Effector memory CD8-positive, alpha-beta T cell (primary cell): ENCODE results near the gene INPP4A.

Source experiments
- ATAC-seq: fragments of 150-1000 bp; cut with Tn5 transposase; replicated peaks from 2 replicates; pipeline ENCODE4 v1.10.0; 2021; ENCODE audit warnings: mild to moderate bottlenecking, moderate library complexity
- DNase-seq, 3 experiments: peaks; one replicate each; pipeline ENCODE4 v3.0.0; 2021
- H3K27ac Mint-ChIP-seq, 2 donors: one replicate each; pipeline ENCODE4 v1.8.0; 2022; ENCODE audit warnings: mild to moderate bottlenecking in 2 of 2, mixed read lengths in 2 of 2, moderate library complexity in 2 of 2
- H3K27me3 Mint-ChIP-seq, 2 donors: one replicate each; pipeline ENCODE4 v1.8.0; 2022; ENCODE audit warnings: mixed read lengths in 2 of 2
- H3K36me3 Mint-ChIP-seq: one replicate; pipeline ENCODE4 v1.8.0; 2022; ENCODE audit warnings: mild to moderate bottlenecking, moderate library complexity, mixed read lengths; ENCODE audit not compliant: insufficient read depth
- H3K4me1 Mint-ChIP-seq, 2 donors: one replicate each; pipeline ENCODE4 v1.8.0; 2022; ENCODE audit warnings: low read depth in 2 of 2, mixed read lengths in 2 of 2
- H3K4me3 Mint-ChIP-seq, 2 donors: one replicate each; pipeline ENCODE4 v1.8.0; 2022; ENCODE audit warnings: mild to moderate bottlenecking in 2 of 2, mixed read lengths in 2 of 2, moderate library complexity in 2 of 2
- H3K9me3 Mint-ChIP-seq, 2 donors: one replicate each; pipeline ENCODE4 v1.8.0; 2022; ENCODE audit warnings: mixed read lengths in 2 of 2

The INPP4A gene

DNA sequence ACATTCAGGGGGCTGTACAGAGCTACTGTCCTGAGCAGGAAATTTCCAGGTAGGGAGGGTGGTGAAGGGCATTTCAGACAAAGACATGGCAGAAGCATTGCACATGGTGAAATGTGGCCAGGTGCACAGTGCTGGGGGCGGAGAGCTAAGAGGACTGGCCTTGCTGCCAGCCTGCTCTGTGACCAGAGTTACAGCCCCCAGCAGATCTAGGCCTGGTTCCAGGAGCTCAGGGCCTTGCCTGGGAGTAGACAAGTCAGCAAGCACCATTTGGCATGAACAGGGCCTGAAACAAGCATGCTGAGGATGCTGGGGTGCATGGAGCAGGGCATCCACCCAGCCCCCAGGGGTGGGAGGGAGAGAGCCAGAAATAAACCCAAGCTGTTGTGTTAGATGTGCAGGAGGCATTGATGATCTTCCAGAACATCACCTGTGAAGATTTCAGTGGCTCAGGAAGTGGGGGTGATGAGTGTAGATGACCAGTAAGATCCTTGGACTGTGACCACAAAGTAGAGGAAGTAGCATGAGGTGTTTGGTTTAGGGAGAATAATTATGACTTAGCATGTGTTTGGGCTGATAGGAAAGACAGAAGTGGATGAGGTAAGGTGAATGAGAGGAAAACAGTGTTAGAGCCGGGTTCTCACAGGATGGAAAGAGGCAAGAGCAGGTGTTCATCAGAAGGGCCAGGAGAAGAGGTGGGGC lies 102.6 kb downstream of the INPP4A start:
- ATAC-seq (no peak), DNase-seq (no peak)
- H3K27ac Mint-ChIP-seq, result peak overlapping the region; percentile 21 to 88
- no peaks in the 10 kb centered on the region for H3K9me3 Mint-ChIP-seq
- peaks cover 30 to 46% of the 10 kb centered on the region in 2 donors for H3K4me1 Mint-ChIP-seq
- peaks cover 56% of the 10 kb centered on the region for H3K36me3 Mint-ChIP-seq
- H3K4me3 Mint-ChIP-seq, result no peak overlapping the region
- H3K27me3 Mint-ChIP-seq, result no peaks in the 10 kb centered on the region

DNA sequence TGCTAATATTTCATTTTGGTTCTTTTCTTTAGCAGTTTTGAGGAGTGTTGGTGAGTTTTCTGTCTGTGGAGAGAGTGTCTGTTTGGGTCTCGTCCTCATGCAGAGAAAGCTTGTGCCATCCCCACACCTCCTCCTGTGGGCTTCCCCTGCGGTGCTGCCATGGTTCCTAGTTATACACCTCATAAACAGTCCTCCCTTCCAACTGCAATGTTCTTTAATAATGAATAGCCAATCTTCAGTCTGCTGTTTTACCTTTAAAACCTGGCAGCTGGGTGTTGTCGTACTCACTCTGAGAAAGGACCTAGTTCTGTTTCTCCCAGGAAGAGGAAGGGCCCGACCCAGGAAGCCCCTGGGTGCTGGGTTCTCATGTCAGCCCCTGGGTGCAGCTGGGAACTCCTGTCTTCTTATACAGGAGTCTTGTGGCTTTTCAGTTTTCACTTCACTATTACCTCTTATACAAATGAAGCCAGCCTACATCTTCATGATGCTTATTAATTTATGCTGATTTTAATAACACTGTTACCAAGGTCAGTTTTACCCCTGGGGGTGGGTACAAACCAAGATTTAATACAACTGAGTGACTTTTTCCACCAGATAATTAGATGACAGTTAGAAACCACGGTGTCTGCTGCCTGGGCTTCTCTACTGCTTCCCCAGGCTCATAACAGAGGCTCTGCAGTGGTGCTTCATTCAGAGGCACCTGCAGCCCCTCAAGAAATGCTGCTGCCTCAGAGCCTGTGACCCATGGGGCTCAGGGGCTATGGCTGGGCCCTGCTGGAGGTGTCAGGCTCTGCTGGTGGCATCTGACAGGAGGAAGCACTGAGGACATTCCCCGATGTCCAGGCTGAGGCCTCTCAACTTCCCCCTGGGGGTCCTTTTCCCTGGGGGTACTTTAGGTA lies 104.5 kb downstream of the INPP4A start:
- ATAC-seq (peak; percentile 29), DNase-seq (no peak)
- Mint-ChIP-seq H3K4me1 (peaks cover 30 to 40% of the 10 kb centered on the region in 2 donors), H3K4me3 (no peak overlapping the region), H3K9me3 (no peaks in the 10 kb centered on the region), H3K27me3 (no peaks in the 10 kb centered on the region), H3K36me3 (peaks cover 56% of the 10 kb centered on the region), H3K27ac (peak overlapping the region; percentile 62 to 83)

DNA sequence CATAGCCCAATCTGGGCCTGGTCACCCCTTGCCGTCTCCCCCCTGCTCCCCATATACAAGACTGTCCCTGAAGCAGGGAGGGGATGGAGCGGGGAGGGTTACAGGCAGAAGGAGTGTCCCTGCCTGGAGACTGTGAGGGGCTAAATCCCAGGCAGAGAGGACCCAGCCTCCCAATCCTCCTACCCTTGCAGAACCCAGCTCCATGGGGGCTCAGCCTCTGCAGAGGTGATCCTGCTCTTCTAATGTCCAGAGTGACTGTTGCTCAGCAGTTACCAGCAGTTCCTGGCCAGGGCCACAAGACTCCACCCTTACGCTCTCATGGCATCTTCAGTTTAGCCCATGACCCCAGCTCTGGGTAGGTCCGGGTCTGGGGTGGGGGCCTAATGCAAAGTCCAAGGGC lies 105.5 kb downstream of the INPP4A start:
- no peak for DNase-seq
- Mint-ChIP-seq H3K36me3 (peaks cover 59% of the 10 kb centered on the region), H3K27ac (peak overlapping the region; percentile 83 to 87), H3K27me3 (no peaks in the 10 kb centered on the region), H3K4me3 (peak overlapping the region; percentile 7 to 13), H3K9me3 (no peaks in the 10 kb centered on the region), H3K4me1 (peaks cover 37 to 43% of the 10 kb centered on the region in 2 donors)
- no peak for ATAC-seq

DNA sequence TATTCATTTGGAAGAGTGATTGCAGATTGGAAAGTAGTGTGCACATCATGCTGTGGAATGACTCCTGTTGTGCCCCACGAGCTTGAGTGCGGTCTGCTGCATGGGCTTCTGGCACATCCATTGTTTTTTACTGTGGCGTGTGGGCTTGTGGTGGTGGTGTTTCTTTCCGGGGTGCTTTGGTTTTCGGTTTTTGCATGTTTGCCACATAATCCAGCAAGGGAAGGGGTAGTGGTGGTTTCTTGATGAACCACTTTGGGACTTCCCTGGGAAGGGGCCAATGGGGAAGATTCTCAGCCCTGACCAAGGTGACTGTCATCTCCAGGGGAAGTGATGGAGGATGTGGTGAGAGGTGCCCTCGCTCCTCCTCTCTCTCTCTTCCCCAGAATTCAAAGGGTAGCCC lies 106.7 kb downstream of the INPP4A start:
- Mint-ChIP-seq H3K27me3 (no peaks in the 10 kb centered on the region), H3K4me1 (peaks cover 47 to 49% of the 10 kb centered on the region in 2 donors), H3K36me3 (peaks cover 58% of the 10 kb centered on the region), H3K4me3 (peak overlapping the region in 1 of 2 donors; percentile 13), H3K27ac (peak overlapping the region; percentile 83 to 87), H3K9me3 (no peaks in the 10 kb centered on the region)
- DNase-seq, result peak in 2 of 3 experiments; percentile 7 to 21
- peak; percentile 85 for ATAC-seq

DNA sequence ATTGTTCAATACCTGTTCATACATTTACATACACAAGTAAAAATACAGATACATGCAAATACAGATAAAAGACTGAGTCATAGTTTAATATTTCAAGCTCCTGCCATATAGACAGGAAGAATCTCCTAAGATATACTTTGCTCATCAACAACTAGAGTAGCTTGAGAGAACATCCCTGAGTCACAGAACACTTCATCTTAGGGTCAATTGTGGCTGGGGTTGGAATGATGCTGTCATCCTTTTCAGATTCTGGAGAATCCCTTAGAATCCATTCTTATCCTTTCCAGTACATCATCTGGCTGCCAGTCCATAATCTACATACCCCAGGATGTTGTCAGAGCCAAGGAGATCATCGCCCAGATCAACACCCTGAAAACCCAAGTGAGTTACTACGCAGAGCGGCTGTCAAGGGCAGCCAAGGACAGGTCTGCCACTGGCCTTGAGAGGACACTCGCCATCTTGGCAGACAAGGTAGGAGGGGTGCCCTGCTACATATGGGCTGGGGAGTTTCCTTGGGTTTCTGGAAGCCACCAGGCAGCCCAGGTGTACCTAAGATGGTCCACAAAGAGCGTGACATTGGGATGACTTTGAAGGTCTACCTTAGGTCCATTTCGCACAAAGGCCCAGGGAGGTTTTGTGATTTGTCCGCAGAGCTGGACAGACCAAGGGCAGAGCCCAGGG lies 108.0 kb downstream of the INPP4A start:
- Mint-ChIP-seq H3K4me1 (peaks cover 38 to 40% of the 10 kb centered on the region in 2 donors), H3K27ac (peak overlapping the region in 1 of 2 donors; percentile 53), H3K9me3 (no peaks in the 10 kb centered on the region), H3K36me3 (peaks cover 48% of the 10 kb centered on the region), H3K27me3 (no peaks in the 10 kb centered on the region), H3K4me3 (no peak overlapping the region)
- DNase-seq (no peak), ATAC-seq (no peak)

DNA sequence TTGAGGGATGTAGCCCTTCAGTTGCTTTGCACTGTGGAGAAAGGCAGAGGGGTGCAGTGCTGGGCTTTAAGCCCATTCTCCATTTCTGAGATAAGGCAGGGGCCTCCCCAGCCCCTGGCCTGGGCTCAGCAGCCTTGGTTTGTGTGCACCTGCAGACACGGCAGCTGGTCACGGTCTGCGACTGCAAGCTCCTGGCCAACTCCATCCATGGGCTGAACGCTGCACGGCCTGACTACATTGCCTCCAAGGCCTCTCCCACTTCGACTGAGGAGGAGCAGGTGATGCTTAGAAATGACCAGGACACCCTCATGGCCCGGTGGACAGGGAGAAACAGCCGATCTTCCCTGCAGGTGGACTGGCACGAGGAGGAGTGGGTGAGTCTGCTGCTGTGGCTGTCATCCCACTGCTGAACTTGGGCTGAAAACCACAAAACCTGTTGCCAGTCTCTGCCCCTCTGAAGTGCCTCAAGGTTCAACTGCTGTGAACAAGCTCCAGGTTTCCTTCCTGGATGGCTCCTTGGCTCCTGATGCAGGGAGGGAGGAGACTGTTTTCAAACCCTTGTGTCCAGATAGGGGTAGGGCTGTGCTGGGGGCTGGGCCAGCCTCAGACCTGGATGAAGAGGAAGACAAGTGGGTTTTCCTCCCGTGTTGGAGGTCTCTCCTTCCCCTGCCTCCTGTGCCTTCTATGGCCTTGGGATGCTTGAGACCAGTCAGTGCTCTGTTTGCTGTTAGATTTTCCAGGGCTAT lies 109.6 kb downstream of the INPP4A start:
- Mint-ChIP-seq H3K27me3 (no peaks in the 10 kb centered on the region), H3K9me3 (no peaks in the 10 kb centered on the region), H3K27ac (peak overlapping the region; percentile 74 to 81), H3K4me1 (peaks cover 40 to 46% of the 10 kb centered on the region in 2 donors), H3K36me3 (peaks cover 58% of the 10 kb centered on the region), H3K4me3 (no peak overlapping the region)
- no peak for ATAC-seq
- no peak for DNase-seq

DNA sequence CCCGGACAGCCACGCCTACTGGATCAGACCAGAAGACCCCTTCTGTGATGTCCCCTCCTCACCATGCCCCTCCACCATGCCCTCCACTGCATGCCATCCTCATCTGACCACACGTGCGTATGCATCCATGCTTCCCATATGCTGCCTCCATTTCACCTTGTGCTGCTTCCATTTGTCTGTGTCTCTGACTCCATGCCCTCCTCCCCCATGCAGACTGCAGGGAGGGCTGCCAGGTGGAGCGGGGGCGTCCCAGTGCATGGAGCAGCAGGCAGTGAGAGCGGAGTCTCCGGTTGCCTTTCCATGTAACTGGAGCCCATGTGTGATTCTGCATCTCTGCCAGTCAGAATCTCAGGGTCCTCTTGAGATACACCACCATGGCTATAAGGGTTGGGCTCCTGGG lies 111.0 kb downstream of the INPP4A start:
- Mint-ChIP-seq H3K9me3 (no peaks in the 10 kb centered on the region), H3K4me1 (peaks cover 42 to 43% of the 10 kb centered on the region in 2 donors), H3K27me3 (no peaks in the 10 kb centered on the region), H3K27ac (peak overlapping the region; percentile 74 to 81), H3K36me3 (peaks cover 66% of the 10 kb centered on the region), H3K4me3 (no peak overlapping the region)
- ATAC-seq (no peak), DNase-seq (no peak)

DNA sequence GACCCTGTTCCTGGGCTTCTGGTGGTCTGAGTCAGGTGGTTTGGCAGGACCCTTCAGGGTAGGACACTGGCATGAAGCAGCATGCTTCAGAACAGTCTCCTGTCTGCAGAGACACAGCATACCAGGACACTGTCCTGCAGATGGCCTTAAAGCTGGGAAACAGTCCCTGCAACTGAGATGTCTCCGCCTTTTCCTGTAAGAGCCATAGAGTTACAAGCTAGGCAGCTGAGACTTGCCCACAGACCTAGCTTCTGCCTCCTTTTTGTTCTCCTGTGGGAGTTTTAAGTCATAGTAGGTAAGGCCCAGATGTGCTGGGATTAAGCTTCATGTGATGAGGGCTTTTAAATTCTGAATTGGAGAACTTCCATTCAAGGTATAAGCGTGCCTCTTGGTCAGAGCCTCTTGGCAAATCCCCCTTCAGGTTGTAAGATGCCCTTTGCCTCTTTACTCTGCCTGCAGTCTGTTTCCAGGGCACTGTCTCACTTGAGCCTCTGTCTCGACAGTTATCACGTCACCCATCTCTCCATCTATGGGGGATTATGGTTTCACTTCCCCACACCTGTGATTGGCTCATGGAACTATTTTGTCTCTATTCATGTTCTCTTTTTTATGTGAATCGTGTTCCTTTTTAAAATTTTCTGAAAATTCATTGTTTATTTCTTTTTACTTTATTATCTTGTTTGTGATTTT lies 111.8 kb downstream of the INPP4A start:
- Mint-ChIP-seq H3K4me3 (no peak overlapping the region), H3K27ac (peak overlapping the region; percentile 23 to 81), H3K27me3 (no peaks in the 10 kb centered on the region), H3K36me3 (peaks cover 67% of the 10 kb centered on the region), H3K9me3 (no peaks in the 10 kb centered on the region), H3K4me1 (peaks cover 35% of the 10 kb centered on the region in 2 donors)
- ATAC-seq, result peak; percentile 61
- DNase-seq, result no peak

DNA sequence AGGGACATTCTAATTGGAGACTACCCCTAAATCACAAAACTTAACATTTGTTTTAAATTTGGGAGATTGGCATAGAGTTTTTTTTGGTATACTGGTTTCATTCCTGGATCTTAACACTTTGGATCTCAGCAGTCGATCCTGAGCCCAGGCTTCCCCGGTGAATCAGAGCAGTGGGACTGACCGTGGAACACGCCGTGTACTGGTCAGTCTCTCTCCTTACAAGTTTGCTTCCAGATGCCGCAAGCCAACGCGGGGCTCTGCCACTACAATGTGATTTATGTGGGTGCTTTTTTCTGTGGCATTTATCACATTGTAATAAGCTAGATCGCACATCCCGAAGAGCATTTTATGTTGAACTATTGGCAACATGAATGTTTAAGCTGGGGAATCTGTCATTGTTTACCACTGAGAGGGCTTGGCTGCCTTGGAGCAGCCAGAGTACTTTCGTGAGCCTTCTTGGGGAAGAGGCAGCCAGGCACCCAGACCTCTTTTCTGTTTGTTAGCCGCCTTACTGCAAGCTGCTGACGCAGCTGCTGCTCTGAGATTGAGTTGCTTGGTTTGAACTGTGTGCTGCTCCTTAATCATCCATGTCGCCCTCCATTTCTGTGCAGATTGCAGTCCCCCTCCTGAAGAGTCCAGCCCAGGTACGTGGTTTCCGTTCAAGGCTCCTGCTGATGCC lies 114.3 kb downstream of the INPP4A start:
- peaks cover 67% of the 10 kb centered on the region for H3K36me3 Mint-ChIP-seq

DNA sequence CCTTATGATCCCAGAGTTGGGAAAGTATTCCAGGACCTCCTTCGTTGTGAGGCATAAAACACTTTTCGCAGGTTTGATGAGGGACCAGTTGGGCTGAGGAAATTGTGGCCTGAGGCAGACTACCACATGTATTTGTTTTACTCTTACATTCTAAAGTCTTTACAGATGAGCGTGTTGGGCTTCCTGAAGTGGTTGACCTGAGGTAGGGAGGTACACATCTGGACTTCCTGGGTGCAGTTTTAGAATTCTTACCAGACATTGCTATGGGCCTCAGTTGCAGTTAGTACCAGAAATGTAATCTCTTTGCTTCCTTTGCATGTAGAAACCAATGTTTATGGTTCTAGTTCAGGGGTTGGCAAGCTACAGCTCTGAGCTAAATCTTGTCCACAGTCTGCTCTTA lies 114.9 kb downstream of the INPP4A start:
- H3K27ac Mint-ChIP-seq, result peak overlapping the region; percentile 87 to 90
- H3K27me3 Mint-ChIP-seq, result no peaks in the 10 kb centered on the region
- no peak for DNase-seq
- peaks cover 62% of the 10 kb centered on the region for H3K36me3 Mint-ChIP-seq
- ATAC-seq, result no peak
- H3K9me3 Mint-ChIP-seq, result no peaks in the 10 kb centered on the region
- H3K4me3 Mint-ChIP-seq, result peak overlapping the region; percentile 49 to 52
- peaks cover 34 to 35% of the 10 kb centered on the region in 2 donors for H3K4me1 Mint-ChIP-seq

More for the DNA sequence above, 114.3 kb downstream of the INPP4A start:
- Mint-ChIP-seq H3K27me3 (no peaks in the 10 kb centered on the region), H3K27ac (peak overlapping the region; percentile 87 to 90), H3K4me1 (peaks cover 35% of the 10 kb centered on the region in 2 donors), H3K4me3 (peak overlapping the region; percentile 49 to 52), H3K9me3 (no peaks in the 10 kb centered on the region)
- ATAC-seq (no peak), DNase-seq (no peak)

DNA sequence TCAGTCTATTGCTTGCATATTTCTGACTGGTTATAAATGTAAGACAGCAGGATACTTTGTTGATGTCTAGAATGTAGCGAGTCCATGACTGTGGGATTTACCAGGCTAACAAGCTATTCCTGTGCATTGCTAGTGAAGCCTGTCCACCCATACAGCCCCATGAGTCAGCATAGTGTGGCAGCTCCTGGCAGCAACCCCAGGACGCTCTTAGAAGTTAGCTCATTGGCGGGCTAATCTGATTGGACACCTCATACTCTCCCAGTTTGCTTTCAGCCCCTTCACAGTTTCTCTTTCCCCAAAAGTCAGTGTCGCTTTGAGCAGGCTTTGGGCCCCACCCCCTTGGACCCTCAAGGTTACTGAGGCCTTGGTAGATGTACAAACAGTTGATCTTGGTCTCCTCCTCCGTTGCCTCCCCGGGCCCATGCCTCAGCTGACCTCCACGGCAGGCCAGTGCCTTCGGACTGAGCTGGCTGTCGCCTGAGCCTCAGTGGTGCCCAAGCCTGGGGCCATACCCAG lies 115.7 kb downstream of the INPP4A start:
- Mint-ChIP-seq H3K27me3 (no peaks in the 10 kb centered on the region), H3K4me3 (no peak overlapping the region), H3K27ac (peak overlapping the region; percentile 79 to 90), H3K9me3 (no peaks in the 10 kb centered on the region), H3K36me3 (peaks cover 59% of the 10 kb centered on the region), H3K4me1 (peaks cover 27 to 31% of the 10 kb centered on the region in 2 donors)
- ATAC-seq (no peak), DNase-seq (no peak)

DNA sequence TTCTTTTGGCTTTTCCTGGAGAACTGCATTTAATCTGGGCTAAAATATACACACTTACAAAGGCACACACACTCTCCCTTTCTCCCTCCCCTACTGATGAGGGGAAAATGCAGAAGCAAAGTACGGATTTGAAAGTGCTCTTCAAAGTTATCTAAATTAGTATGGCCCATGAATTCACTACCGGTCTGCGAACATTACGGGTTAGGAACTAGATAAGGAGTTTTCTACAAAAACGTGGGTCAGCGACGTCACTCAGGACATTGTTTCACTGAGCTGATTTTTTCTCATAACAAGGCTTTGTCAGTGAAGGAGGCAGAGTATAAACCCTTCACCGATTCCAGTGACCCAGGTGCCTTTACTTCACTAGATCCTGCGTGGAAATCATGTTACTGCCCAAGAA lies 116.4 kb downstream of the INPP4A start:
- H3K27me3 Mint-ChIP-seq, result no peaks in the 10 kb centered on the region
- H3K4me1 Mint-ChIP-seq, result peaks cover 20 to 26% of the 10 kb centered on the region in 2 donors
- H3K4me3 Mint-ChIP-seq, result no peak overlapping the region
- H3K27ac Mint-ChIP-seq, result peak overlapping the region in 1 of 2 donors; percentile 90
- no peaks in the 10 kb centered on the region for H3K9me3 Mint-ChIP-seq
- DNase-seq, result no peak
- no peak for ATAC-seq
- H3K36me3 Mint-ChIP-seq, result peaks cover 55% of the 10 kb centered on the region
